Loucy (cell line): Measurements from ENCODE around the gene WFIKKN1.

Source experiments
- CTCF ChIP-seq: fragments of 200-600 bp; sonication (generic); conservative IDR thresholded peaks from 2 replicates; pipeline ENCODE4 v1.5.1; 2014; ENCODE audit warnings: mild to moderate bottlenecking, antibody characterized with exemption, low read length
- EZH2phosphoT487 ChIP-seq: fragments of 200-600 bp; IDR thresholded peaks from 2 replicates; pipeline ENCODE4 v1.6.1; 2018; ENCODE audit warnings: antibody characterized with exemption, mild to moderate bottlenecking, moderate library complexity, borderline replicate concordance

GRCh38 chr16:588889-589657 is 41.7 kb upstream of the WFIKKN1 start:
- TF ChIP-seq CTCF (no peak), EZH2phosphoT487 (no peak)
